Fibroblast of the conjunctiva (primary cell): ENCODE measurements around the gene SSH2.
A peak's percentile ranks its signal among the peaks of the same experiment; 100 is the strongest.

Experiments used
- DNase-seq: peaks from one replicate; pipeline ENCODE4 v3.0.0-alpha.2; 2010; ENCODE audit warnings: low read depth

SSH2 gene

DNA sequence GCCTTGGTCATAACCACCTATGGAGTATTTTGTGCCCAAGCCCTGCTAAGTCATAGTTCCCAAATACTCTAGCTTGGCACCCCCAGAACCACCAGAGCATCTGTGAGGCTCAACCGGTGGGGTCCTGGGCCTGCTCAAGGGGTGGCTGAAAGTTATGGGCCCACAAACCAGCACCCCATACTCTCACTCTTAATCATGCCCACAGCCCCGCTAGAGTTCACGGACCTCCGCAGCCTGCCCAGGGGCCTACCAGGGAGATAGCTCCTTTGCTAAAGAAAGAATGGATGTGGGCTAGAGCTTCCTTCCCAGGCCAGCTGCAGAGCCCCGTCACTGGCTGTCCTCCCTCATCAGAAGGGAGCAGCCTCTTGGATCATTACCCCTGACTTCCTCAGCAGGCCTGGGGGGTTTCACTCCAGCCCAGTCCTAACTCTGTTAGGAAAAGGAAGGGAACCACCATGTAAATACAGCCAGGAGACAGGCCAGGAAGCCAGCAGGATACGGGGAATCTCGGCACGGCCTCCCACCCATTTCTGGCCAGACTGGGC lies 341.9 kb downstream of the SSH2 start:
- no peak for DNase-seq

DNA sequence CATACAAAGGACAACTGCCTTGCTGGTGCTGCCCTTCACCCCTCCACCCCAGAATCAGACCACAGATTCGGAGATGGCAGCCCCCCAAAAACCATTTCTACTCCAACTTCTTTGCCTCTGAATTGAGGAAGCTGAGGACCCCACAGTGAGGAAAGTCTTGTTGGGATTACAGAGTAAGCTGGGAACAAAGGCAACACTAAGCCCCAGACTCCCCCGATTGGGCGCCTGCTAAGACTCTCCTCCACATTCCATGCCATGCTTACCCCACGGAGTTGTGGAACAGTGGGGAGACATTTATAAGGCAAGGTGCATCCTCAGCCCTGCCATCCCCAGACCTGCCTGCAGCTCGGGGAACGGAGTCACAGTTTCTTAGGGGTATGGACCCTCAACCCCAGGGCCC lies 342.4 kb downstream of the SSH2 start:
- no peak for DNase-seq

DNA sequence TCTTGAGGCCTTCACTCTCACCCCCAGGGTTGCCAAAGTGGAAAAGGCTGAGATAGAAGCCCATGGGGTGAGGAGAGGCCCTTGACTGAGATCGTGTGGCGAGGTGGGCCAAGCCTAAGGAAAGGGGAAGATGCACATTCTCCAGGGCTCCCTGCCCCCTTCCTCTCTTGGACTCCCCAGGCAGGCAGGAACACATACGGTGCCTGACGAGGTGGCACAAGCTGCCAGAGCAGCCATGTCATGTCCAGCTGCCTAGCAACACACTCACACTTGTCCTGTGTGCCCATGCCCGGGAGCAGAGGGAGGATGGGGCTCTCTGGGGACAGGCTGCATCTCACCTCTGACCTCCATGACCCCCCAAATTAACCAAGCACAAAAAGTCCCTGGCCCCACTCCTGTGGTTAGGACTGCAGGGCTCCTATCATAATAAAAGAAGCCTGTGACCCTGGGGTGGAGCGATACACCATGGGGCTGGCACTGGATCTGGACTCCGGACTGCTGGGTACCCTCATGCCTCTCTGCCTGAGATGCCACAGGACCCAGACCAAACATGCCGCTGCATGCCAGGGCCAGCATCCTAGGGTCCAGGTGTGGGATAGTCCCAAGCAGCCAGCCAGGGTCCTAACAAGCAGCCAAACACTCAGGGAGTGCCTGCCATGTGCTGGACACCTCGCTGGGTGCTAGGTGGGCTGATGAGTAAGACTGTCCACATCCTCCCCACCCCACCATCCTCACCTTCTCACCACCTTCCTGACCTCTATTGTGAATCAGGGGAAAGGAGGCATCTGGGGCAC lies 343.2 kb downstream of the SSH2 start:
- DNase-seq: no peak

DNA sequence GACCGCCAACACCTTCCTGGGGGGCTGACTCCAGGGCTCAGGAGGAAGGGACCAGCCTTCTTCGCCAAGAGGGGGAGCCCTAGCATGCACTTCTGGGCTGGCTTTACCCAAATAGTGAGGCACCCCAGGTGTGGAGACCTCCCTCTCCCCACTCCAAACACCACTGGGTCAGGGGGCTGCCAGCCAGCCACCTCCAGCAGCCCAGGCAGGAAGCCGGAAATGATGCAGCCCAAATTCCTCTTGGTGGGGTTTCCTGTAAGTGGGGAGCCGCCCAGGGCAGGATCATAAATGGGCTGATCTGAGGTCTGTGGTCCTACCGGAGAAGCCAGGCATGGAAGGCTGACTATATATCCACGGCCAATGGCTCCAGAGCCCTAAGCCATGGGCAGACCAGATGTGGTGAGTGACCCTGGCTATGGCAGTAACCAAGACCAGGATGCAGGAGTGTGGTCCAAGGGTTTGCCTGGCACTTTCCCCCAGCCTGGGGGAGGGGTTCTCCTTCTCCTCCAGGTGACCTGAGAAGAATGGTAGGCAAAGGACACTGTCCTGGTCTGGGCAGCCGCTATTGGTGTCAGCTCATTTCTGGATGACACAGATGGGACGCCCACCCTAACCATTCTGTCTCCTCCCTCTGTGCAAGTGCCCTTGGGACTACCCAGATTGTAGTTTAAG lies 344.8 kb downstream of the SSH2 start:
- no peak for DNase-seq

DNA sequence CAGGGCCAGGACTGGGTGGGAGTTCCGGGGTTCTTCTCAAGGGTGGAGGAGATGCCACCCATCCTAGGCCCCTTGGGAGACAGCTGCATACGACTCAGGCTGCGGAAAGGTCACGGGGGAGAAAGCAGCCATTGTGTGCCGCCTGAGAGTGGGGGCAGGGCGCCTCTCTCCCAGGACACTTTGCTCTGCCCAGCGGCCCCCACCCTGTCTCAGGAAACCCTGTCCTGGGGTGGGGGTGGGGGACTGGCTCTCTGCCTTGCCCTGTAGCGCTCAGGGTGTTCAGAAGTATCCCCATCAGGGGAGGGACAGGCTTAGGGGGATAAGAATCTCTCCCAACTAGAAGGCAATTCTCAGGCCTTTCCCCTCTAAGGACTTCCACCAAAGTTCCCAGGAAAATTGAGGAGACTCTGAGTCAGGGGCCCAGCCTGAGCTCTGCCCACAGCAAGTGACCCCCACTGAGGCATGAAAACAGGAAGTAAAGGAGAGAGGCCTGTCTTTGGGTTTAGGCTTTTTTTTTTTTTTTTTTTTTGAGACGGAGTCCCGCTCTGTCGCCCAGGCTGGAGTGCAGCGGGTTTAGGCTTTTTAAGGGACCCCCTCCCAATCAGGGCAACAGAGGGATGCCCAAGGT lies 345.5 kb downstream of the SSH2 start:
- no peak for DNase-seq

DNA sequence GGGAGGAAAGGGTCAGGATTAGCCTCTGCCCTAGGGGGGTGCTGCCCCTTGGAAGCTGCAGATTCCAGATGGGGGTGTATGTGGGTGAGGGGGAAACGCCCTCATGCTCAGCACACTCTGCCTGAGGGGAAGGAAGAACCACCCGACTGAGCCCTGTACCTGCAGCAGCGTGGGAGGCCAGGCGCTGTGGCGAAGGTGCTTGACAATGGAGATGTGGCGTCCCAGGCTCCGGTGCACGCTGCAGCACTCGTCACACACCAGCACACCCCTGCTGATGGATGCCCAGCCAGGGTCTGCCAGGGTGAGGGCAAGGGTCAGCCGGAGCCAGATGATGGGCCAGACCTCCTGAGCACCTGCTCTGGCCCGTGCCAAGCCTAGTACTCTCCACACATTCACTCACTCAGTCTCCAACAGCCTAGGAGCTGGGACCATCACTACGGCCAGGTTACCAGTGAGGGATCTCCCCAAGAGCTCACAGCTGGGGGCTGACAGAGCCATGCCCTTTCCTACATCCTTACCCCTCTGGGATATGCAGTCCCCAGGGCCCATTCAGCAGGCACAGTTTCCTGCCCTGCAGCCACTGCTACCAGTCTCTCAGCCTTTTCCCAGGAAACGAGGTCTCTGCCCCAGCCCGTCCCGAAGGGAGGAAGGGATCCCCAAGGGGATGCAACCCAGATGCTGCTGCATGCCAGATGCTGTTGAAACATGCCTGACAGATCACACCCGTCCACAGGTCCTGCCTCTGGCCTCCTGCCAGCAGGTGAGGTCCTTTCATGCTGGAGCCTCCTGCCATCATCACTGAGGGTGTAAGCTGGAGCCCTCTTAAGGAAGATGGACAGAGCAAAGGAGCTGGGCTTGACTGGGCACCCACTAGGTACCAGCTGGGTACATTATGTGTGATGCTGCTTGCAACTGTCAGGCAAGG lies 346.4 kb downstream of the SSH2 start:
- no peak for DNase-seq

DNA sequence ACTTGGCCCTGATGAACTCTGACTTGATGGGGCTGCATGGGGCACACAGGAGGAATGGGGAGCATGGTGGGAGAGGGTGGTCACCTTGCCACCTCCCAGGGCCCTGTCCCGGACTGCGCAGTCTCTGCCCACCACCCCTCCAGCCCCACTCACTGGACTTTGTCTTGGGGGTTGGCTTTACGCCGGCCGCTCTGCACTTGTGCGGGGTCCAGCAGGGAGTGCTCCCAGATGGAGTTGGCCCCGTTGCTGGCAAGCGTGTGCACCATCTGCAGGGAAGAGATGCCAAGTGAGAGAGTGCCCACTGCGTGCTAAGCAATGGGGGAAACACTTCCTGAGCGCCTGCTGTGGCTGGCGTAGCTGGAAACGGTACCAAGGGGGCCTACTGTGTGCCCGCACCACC lies 347.3 kb downstream of the SSH2 start:
- no peak for DNase-seq

DNA sequence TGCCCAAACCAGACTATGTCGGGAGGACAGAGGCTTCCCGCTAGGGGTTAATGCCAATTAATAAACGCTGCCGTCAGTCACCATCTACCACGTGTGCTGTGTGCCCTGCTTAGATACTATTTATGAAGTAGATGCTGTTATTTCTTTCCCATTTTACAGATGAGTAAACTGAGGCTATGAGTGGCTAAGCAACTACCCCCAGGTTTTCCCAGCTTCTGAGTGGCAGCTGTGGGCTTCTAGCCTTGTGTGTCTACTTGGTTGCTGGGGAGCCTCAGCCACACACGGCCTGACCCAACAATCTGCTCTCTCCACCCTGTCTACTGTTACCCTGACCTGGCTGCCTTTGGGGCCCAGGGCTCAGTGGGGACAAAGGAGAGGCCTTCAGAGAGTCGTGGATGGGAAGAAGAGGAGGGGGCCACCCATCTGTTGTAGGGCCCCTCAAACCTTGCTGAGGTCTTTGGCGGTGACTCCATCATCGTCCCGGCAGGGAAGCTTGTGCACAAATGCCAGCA lies 347.7 kb downstream of the SSH2 start:
- no peak for DNase-seq

DNA sequence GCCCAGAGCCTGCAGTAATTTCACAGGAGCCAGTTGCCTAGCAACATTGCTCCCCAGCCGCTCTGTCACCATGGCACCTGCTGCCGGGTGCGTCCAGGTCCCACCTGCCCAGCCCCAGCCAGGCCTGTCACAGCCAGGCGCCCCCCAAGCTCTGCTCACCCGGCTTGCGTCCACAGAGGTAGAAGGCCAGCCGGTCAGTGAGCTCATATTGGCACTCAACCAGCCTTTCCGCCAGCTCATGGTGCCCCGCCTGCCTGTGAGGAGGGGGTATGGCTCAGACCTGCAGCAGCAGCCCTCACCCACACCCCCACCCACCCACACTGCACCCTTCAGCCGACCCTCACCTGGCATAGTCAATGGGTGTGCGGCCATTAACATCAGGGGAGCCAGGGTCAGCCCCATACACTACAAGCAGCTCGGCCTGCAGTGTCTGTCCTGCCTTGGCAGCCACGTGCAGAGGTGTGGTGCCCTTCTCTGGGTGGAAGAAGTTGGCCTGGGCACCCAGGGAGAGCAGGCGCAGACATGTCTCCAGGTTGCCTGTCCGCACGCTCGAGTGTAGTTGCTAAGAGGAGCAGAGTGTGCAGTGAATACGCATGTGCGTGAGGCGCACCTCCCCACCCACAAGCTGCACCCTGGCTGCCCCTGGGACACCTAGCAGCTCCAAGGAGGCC lies 348.3 kb downstream of the SSH2 start:
- DNase-seq: no peak

DNA sequence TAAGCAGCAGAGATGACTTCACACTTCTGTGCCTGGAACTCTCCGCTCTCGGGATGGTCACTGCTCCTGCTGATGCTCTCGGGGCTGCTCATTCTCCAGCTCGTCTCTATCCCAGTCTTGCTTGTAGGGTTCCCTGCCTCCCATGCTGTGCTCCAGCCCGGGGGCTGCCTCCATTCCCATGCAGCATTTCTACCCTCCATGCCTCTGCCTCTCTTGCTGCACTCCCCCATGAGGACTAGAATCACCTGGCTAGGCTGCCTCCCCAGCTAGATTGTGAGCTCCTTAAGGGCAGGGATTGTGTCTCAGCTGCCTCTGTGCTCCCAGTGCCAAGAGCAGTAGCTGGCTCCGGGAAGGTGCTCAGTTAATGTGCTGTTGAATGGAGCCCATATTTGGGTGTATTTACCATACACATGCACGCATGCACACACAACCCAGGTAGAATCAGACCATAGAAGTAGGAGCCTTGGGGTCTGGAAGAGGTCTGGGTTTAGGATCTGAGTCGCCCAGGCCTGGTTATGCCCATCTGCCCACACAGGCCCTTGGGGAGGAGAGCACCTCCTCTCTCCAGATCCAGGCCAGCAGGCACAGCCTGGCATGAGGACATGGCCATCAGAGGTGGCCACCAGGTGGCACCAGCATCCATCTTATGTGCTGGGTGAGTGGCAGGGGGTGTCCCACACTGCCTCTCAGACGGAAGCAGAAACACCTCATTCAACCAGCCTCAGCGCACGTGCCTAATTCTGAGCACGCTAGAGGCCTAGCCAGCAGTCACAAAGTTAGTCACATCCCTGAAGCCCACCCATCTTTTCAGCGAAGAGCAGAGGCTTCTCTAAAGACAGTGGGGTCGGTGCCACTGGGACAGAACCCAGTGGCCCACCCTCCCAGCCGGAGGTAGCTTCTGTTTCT lies 349.9 kb downstream of the SSH2 start:
- peak; percentile 69 for DNase-seq

DNA sequence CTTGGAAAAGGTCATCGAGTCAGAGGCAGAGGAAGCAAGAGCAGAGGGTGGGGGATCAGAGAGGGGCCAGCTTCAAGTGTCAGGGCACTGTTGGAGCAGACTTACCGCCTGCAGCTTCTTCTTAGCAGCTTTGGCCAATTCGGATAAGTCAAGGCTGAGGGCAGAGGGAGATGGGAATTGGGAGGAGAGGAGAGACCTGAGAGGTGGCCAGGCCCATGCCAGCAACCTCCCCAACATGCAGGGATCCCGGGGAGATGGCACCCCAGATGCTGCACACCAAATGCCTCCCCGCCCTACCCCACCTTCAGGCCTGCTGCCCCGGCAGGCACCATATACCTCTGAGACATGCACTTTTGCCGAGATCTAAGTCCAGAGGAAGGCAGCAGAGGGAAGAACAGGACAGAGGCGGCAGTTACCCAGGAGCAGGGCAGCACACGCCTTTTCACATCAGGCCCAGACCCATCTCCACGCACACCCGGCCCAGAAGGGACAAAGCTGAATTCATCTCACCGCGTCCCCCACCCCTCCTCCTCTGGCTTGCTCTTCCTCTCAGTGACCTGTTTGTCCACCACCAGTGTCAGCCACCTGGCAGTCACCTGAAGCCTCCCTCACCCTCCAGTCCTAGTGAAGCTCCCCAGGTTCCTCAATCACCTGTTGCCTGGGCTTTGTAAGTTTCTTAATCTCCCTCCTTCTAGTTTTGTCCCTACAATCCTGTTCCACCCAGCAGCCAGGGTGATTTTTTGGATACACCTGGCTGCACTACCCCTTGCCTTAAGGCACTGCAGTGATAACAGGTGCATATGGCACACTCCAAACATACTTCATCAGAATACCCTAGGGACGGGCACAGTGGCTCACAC lies 351.2 kb downstream of the SSH2 start:
- no peak for DNase-seq

DNA sequence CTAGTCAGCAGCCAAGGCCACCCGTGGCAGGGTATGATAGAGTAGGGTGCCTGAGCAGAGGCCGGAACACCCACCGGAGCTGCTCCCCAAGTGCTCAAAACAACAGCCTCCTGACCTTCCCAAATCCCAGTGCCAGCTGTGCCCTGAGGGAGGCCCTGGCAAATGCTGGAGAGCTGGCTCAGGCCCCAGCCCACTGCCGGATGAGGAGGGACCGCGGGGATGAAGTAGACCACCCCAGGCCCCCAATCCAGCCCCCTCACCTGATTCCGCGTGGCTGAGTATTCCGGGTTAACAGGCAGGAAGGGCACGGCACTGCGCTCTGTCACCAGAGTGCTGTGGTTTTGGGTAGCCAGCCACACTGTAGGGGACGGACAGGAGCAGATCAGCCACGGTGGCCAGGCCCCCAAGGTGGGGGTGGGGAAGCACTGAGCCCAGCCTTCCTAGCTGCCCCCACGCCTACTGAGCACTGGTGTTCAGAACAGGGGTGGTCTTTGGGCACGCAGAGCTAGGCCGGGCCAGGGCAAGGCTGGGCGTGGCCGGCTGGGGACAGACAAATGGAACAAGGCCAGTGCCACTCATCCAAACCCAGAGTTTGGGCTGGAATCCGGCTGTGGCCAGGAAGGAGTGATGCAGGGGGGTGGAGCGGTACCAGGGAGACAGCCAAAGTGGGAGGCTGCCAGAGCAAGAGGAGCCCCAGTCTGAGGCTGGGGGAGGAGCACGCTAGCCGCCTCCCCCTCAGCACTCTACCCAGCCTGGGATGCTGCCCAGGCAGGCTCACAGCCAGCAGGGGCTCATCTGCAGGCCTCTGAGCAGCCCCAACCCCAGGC lies 352.4 kb downstream of the SSH2 start:
- DNase-seq: peak; percentile 40

DNA sequence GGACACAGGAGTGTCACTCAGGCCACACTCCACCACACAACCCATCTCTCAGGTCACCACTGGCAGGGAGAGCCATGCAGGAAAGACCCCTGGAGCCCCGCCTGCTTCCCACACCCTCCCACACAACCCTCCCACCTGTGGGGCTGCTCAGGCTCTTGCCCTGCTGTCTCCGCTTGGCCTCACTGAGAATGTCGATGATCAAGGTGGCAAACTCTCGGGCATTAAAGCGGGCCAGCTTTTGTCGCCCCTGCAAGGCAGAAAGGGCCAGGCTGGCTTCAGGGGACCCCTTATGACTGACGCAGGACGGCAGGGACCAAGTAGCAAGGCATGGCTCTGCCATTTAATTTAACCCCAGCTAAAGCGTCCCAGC lies 353.0 kb downstream of the SSH2 start:
- DNase-seq: no peak

DNA sequence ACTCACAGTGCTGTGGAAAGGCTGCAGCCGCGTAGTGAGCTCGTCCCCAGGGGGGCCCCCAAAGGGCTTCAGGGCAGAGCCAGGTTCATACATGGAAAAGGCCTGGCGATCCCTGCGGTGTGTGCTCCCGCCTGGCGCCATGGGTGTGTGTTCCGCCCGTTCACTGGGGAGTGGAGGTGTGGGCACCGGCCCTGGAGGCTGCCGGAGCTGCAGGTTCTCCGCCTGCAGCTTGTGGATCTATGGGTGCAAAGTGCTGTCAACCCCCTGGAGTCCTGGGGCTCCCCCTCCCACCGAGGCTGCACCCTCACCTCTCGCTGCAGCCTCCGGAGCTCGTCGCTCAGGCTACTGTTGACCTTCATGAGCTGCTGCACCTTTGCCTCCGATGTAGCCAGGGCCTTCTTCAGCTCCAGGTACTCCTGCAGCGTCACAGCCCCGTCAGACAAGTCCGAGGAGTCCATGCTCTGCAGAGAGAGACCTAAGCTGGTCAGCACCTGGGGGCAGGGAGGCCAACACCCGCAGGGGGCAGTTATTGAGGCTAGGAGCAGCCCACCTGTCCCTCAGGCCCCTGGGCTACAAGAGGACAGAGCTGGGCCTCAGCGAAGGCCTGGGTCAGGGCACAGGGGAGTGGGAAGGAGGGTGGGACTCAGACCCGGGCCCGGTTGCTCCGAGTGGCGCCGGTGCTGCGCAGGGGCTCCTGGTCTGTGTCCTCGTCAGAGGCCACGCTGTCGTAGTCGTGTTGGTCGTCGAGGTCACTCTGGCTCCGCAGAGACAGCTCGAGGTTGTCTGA lies 353.6 kb downstream of the SSH2 start:
- no peak for DNase-seq
